Measurements from ENCODE around the gene TAF7. TPM values are rescaled to one million over a fixed set of nuclear protein-coding genes. Genes with fewer than 3 reads are reported as not detected.

The TAF7 gene
- total RNA-seq, 1 donor from 2014 or later, result 157 TPM

DNA sequence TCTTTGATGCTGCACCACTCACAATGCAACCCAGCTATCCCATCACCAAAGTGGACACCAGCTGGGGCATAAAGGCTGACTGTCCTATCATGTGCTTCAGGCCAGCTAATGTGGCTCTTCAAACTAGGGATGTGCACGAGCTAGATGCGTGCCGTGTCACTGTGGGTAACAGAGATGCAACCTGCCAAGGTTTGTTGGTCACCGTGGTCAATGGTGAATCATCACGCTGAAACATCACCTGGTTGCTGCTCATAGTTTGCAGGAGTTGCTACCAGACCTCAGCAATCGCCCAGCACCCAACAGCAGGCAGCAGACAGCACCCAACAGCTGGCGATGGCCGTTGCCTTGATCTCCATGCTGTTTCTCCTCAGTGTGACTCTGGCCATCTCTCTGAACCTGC, 7.6 kb upstream of the TAF7 start:
- no peak overlapping the region for H3K4me3 ChIP-seq
- no peak overlapping the region for H2AFZ ChIP-seq (replicated peaks)
- Mint-ChIP-seq H3K4me3 (no peak overlapping the region), H3K36me3 (no peaks in the 10 kb centered on the region), H3K27me3 (ENCODE audit: insufficient read depth, low read depth) (peaks cover 6% of the 10 kb centered on the region), H3K27ac (no peak overlapping the region), H3K9me3 (peaks cover 37% of the 10 kb centered on the region), H3K4me1 (no peaks in the 10 kb centered on the region)
- no peak overlapping the region for H3K27ac ChIP-seq
- no peak for TF ChIP-seq EZH2 (IDR thresholded peaks at IDR 0.05)
- TF ChIP-seq CTCF (IDR thresholded peaks at IDR 0.05), result no peak
- no peak for TF ChIP-seq EZH2phosphoT487 (IDR thresholded peaks at IDR 0.05)
- DNase-seq (ENCODE audit: low spot score), result no peak
- no peaks in the 10 kb centered on the region for H3K79me2 ChIP-seq (ENCODE audit: low read depth)
- no peaks in the 10 kb centered on the region for H3F3A ChIP-seq (ENCODE audit: low read depth)
- H3K9ac ChIP-seq, result no peak overlapping the region
- H3K27me3 ChIP-seq, result no peaks in the 10 kb centered on the region
- H3K4me1 ChIP-seq, result no peaks in the 10 kb centered on the region
- H3K4me2 ChIP-seq, result no peak overlapping the region
- peaks cover 4% of the 10 kb centered on the region for H3K36me3 ChIP-seq
- no peaks in the 10 kb centered on the region for H4K20me1 ChIP-seq (ENCODE audit: low read depth)
- H3K9me3 ChIP-seq (ENCODE audit: low read depth), result peaks cover 6% of the 10 kb centered on the region

GRCh38 chr5:141326088-141326854, 5.7 kb upstream of the TAF7 start:
- Histone ChIP-seq H3K4me2 (peak overlapping the region; percentile 61), H3F3A (ENCODE audit: low read depth) (no peaks in the 10 kb centered on the region), H3K79me2 (ENCODE audit: low read depth) (no peaks in the 10 kb centered on the region), H2AFZ (replicated peaks) (peak overlapping the region; percentile 81), H4K20me1 (ENCODE audit: low read depth) (no peaks in the 10 kb centered on the region), H3K9ac (no peak overlapping the region), H3K4me1 (no peaks in the 10 kb centered on the region), H3K4me3 (peak overlapping the region; percentile 27), H3K9me3 (ENCODE audit: low read depth) (peaks cover 6% of the 10 kb centered on the region), H3K27ac (no peak overlapping the region), H3K27me3 (no peaks in the 10 kb centered on the region), H3K36me3 (peaks cover 4% of the 10 kb centered on the region)
- TF ChIP-seq EZH2 (IDR thresholded peaks at IDR 0.05) (no peak), CTCF (IDR thresholded peaks at IDR 0.05) (peak; percentile 61)
- peaks cover 2% of the 10 kb centered on the region for H3K27me3 Mint-ChIP-seq (ENCODE audit: insufficient read depth, low read depth)
- no peaks in the 10 kb centered on the region for H3K4me1 Mint-ChIP-seq
- H3K4me3 Mint-ChIP-seq, result no peak overlapping the region
- peaks cover 38% of the 10 kb centered on the region for H3K9me3 Mint-ChIP-seq
- H3K36me3 Mint-ChIP-seq, result peaks cover 3% of the 10 kb centered on the region
- no peak overlapping the region for H3K27ac Mint-ChIP-seq
- DNase-seq (ENCODE audit: low spot score), result peak; percentile 65

GRCh38 chr5:141322261-141322660, 1.7 kb upstream of the TAF7 start:
- Histone ChIP-seq H3K27me3 (no peaks in the 10 kb centered on the region), H3K36me3 (peaks cover 25% of the 10 kb centered on the region), H3K9me3 (ENCODE audit: low read depth) (peaks cover 26% of the 10 kb centered on the region), H3K9ac (no peak overlapping the region), H4K20me1 (ENCODE audit: low read depth) (no peaks in the 10 kb centered on the region), H3K79me2 (ENCODE audit: low read depth) (peaks cover 31% of the 10 kb centered on the region), H3K27ac (no peak overlapping the region), H3K4me3 (no peak overlapping the region), H3F3A (ENCODE audit: low read depth) (peaks cover 17% of the 10 kb centered on the region), H3K4me1 (no peaks in the 10 kb centered on the region), H2AFZ (replicated peaks) (no peak overlapping the region), H3K4me2 (no peak overlapping the region)
- H3K4me1 Mint-ChIP-seq, result peaks cover 4% of the 10 kb centered on the region
- H3K9me3 Mint-ChIP-seq, result peaks cover 64% of the 10 kb centered on the region
- no peak overlapping the region for H3K27ac Mint-ChIP-seq
- peak overlapping the region; percentile 15 for H3K4me3 Mint-ChIP-seq
- TF ChIP-seq EZH2 (IDR thresholded peaks at IDR 0.05), result no peak
- TF ChIP-seq CTCF (IDR thresholded peaks at IDR 0.05), result no peak
- TF ChIP-seq EZH2phosphoT487 (IDR thresholded peaks at IDR 0.05), result no peak
- peaks cover 5% of the 10 kb centered on the region for H3K27me3 Mint-ChIP-seq (ENCODE audit: insufficient read depth, low read depth)
- peaks cover 31% of the 10 kb centered on the region for H3K36me3 Mint-ChIP-seq
- DNase-seq (ENCODE audit: low spot score), result no peak
